Measurements from ENCODE around the gene ADCY5.

The ADCY5 gene

DNA sequence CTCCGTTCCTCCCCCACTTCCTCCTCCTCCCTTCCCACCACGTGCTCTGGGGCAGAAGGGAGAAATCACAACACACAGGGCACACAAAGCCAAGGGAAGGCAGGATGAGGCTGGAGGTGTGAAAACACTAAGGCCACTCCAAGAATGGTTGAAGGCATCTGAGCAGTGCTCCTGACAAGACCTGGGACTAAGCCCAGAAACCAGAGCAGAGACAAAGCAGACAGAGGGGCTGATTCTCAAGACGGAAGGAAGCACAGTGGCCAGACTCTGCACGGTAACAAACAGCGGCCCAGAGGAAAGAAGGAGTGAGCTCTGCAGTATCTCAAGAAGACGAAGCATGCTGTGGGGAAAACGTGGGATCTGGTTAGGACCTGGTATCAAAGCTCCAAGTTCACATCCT lies 78.1 kb downstream of the ADCY5 start:
- Histone ChIP-seq H3K56ac (ENCODE audit: low read length) (no peak overlapping the region), H2AK5ac (ENCODE audit: low read length) (no peak overlapping the region), H3K27me3 (ENCODE audit: insufficient read depth, low read length, poor library complexity) (no peaks in the 10 kb centered on the region), H2BK5ac (ENCODE audit: low read length) (no peak overlapping the region), H3K36me3 (ENCODE audit: control insufficient read depth, insufficient read depth, low read length) (no peaks in the 10 kb centered on the region), H3K4ac (ENCODE audit: low read depth, low read length) (no peak overlapping the region), H3K18ac (ENCODE audit: low read length) (no peak overlapping the region), H3K27ac (ENCODE audit: low read depth, low read length) (no peak overlapping the region), H3K79me1 (ENCODE audit: low read length) (no peaks in the 10 kb centered on the region), H4K5ac (ENCODE audit: low read length) (no peak overlapping the region), H3K9ac (ENCODE audit: low read length) (no peak overlapping the region), H2BK15ac (replicated peaks; ENCODE audit: low read depth) (no peak overlapping the region), H3K23ac (ENCODE audit: low read length) (no peak overlapping the region), H3K4me3 (ENCODE audit: low read length) (no peak overlapping the region), H3K79me2 (ENCODE audit: control insufficient read depth, insufficient read depth, low read length) (no peaks in the 10 kb centered on the region), H4K8ac (ENCODE audit: low read depth, low read length) (no peak overlapping the region), H3K4me2 (ENCODE audit: low read length) (no peak overlapping the region), H3K4me1 (ENCODE audit: control insufficient read depth, low read depth, low read length) (no peaks in the 10 kb centered on the region), H2BK120ac (ENCODE audit: low read depth, low read length) (no peak overlapping the region)
- WGBS (ENCODE audit: extremely low coverage, insufficient coverage, low lambda C conversion rate) = no CpG with 5 or more reads among the region's 7 CpGs
- DNase-seq = no peak

DNA sequence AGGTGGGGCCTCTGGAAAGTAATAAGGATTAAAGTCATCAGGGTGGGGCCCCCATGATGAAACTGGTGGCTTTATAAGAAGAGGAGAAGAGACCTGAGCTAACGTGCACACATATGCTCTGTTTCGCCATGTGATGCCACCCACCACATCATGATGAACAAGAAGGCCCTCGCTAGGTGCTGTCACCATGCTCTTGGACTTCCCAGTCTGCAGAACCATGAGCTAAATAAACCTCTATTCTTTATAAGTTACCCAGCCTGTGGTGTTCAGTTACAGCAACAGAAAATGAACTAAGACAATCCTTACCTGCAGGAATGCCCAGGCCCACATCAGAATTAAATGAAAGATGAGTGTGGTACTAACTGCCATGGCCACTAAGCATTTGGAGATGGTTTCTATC lies 79.8 kb downstream of the ADCY5 start:
- no peak overlapping the region for H3K4ac ChIP-seq (ENCODE audit: low read depth, low read length)
- no peak overlapping the region for H2AK5ac ChIP-seq (ENCODE audit: low read length)
- no peak overlapping the region for H2BK5ac ChIP-seq (ENCODE audit: low read length)
- no peak overlapping the region for H3K27ac ChIP-seq (ENCODE audit: low read depth, low read length)
- no peak overlapping the region for H4K8ac ChIP-seq (ENCODE audit: low read depth, low read length)
- H3K23ac ChIP-seq (ENCODE audit: low read length) = no peak overlapping the region
- no peak overlapping the region for H2BK15ac ChIP-seq (replicated peaks; ENCODE audit: low read depth)
- WGBS (ENCODE audit: extremely low coverage, insufficient coverage, low lambda C conversion rate) = no CpG with 5 or more reads among the region's 3 CpGs
- H3K56ac ChIP-seq (ENCODE audit: low read length) = no peak overlapping the region
- H3K4me1 ChIP-seq (ENCODE audit: control insufficient read depth, low read depth, low read length) = no peaks in the 10 kb centered on the region
- H3K27me3 ChIP-seq (ENCODE audit: insufficient read depth, low read length, poor library complexity) = no peaks in the 10 kb centered on the region
- no peak overlapping the region for H4K5ac ChIP-seq (ENCODE audit: low read length)
- DNase-seq = no peak
- H3K4me3 ChIP-seq (ENCODE audit: low read length) = no peak overlapping the region
- H3K9ac ChIP-seq (ENCODE audit: low read length) = no peak overlapping the region
- H2BK120ac ChIP-seq (ENCODE audit: low read depth, low read length) = no peak overlapping the region
- no peak overlapping the region for H3K18ac ChIP-seq (ENCODE audit: low read length)
- H3K79me1 ChIP-seq (ENCODE audit: low read length) = no peaks in the 10 kb centered on the region
- no peaks in the 10 kb centered on the region for H3K79me2 ChIP-seq (ENCODE audit: control insufficient read depth, insufficient read depth, low read length)
- H3K4me2 ChIP-seq (ENCODE audit: low read length) = no peak overlapping the region
- H3K36me3 ChIP-seq (ENCODE audit: control insufficient read depth, insufficient read depth, low read length) = no peaks in the 10 kb centered on the region

DNA sequence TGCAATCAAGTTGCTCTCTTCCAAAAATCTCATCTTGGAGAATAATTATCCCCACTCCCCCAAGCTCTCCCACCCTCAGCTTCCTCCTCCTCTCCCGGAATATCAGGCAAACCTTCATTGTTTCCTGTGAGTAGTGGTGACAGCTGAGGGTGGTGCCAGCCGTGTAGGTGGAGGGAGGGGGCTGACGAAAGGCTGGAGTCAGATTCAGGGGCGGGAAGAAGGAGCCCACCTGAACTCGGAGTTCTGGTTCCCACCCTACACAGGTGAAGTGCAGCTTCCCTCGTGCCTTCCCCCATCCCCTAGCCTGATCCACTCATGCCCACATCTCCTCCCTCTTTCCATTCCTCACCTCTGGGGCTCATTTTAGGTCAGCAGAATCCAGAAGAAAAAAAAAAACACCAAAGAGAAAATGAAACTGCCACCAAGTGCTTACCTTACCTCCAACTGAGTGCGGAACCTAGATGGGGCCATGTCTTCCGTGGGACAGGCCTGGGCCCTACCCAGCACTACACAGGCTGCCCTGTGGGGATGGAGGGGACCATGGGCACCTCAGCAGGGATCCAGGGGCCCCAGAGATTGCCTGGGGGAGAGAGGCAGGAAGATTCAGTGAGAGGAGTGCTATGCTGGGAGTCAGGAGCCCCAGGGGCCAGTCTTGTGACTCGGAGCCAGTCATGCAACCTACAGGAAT lies 81.3 kb downstream of the ADCY5 start:
- Histone ChIP-seq H3K18ac (ENCODE audit: low read length) (no peak overlapping the region), H2AK5ac (ENCODE audit: low read length) (no peak overlapping the region), H2BK15ac (replicated peaks; ENCODE audit: low read depth) (no peak overlapping the region), H3K56ac (ENCODE audit: low read length) (no peak overlapping the region), H3K36me3 (ENCODE audit: control insufficient read depth, insufficient read depth, low read length) (no peaks in the 10 kb centered on the region), H3K23ac (ENCODE audit: low read length) (no peak overlapping the region), H4K5ac (ENCODE audit: low read length) (no peak overlapping the region), H3K4me2 (ENCODE audit: low read length) (no peak overlapping the region), H3K4ac (ENCODE audit: low read depth, low read length) (no peak overlapping the region), H3K9ac (ENCODE audit: low read length) (no peak overlapping the region), H3K27me3 (ENCODE audit: insufficient read depth, low read length, poor library complexity) (no peaks in the 10 kb centered on the region), H2BK5ac (ENCODE audit: low read length) (no peak overlapping the region), H3K79me2 (ENCODE audit: control insufficient read depth, insufficient read depth, low read length) (no peaks in the 10 kb centered on the region), H4K8ac (ENCODE audit: low read depth, low read length) (no peak overlapping the region), H2BK120ac (ENCODE audit: low read depth, low read length) (no peak overlapping the region), H3K4me3 (ENCODE audit: low read length) (no peak overlapping the region), H3K79me1 (ENCODE audit: low read length) (no peaks in the 10 kb centered on the region), H3K4me1 (ENCODE audit: control insufficient read depth, low read depth, low read length) (no peaks in the 10 kb centered on the region), H3K27ac (ENCODE audit: low read depth, low read length) (no peak overlapping the region)
- no CpG with 5 or more reads among the region's 9 CpGs for WGBS (ENCODE audit: extremely low coverage, insufficient coverage, low lambda C conversion rate)
- no peak for DNase-seq

DNA sequence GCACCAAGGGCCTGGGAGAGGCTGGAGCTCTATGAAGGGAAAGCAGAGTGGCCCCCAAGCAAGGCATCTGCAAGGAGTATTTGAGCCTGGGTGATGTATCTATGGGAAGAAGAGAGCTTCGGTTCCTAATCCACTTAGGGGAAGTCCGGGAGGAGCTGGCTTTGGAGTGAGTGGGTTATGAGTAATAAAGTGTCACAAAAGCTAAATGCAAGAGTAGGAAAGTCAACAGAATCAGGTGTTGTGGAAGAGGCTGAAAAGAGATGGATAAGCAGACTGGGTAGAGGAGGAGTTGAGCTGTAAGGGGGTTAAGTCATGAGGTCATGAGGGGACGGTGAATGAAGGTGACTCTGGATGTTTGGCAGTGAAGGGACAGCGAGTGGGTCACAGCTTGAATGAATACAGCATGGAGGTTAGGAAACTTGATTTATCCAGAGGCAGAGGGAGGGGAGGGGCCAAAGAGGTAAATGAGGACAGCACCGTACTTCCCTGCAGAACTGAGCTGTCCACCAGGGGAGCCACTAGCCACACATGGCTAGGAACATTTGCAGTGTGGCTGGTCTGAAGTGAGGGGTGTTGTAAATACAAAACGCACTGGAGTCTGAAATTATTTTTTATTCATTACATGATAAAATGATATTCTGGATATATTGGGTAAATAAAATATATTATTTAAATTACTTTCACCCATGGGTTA lies 83.3 kb downstream of the ADCY5 start:
- H3K56ac ChIP-seq (ENCODE audit: low read length) = no peak overlapping the region
- H3K4me2 ChIP-seq (ENCODE audit: low read length) = no peak overlapping the region
- no peaks in the 10 kb centered on the region for H3K36me3 ChIP-seq (ENCODE audit: control insufficient read depth, insufficient read depth, low read length)
- H3K4me1 ChIP-seq (ENCODE audit: control insufficient read depth, low read depth, low read length) = no peaks in the 10 kb centered on the region
- no peak overlapping the region for H2AK5ac ChIP-seq (ENCODE audit: low read length)
- H3K27me3 ChIP-seq (ENCODE audit: insufficient read depth, low read length, poor library complexity) = no peaks in the 10 kb centered on the region
- no peak overlapping the region for H3K4ac ChIP-seq (ENCODE audit: low read depth, low read length)
- no peak overlapping the region for H2BK120ac ChIP-seq (ENCODE audit: low read depth, low read length)
- no peak overlapping the region for H3K9ac ChIP-seq (ENCODE audit: low read length)
- no peak overlapping the region for H3K18ac ChIP-seq (ENCODE audit: low read length)
- H4K5ac ChIP-seq (ENCODE audit: low read length) = no peak overlapping the region
- H3K79me1 ChIP-seq (ENCODE audit: low read length) = no peaks in the 10 kb centered on the region
- no peak overlapping the region for H4K8ac ChIP-seq (ENCODE audit: low read depth, low read length)
- WGBS (ENCODE audit: extremely low coverage, insufficient coverage, low lambda C conversion rate) = no CpG with 5 or more reads among the region's 6 CpGs
- H3K4me3 ChIP-seq (ENCODE audit: low read length) = no peak overlapping the region
- H2BK15ac ChIP-seq (replicated peaks; ENCODE audit: low read depth) = no peak overlapping the region
- DNase-seq = peak; percentile 71
- H2BK5ac ChIP-seq (ENCODE audit: low read length) = no peak overlapping the region
- H3K23ac ChIP-seq (ENCODE audit: low read length) = no peak overlapping the region
- H3K79me2 ChIP-seq (ENCODE audit: control insufficient read depth, insufficient read depth, low read length) = no peaks in the 10 kb centered on the region
- no peak overlapping the region for H3K27ac ChIP-seq (ENCODE audit: low read depth, low read length)

DNA sequence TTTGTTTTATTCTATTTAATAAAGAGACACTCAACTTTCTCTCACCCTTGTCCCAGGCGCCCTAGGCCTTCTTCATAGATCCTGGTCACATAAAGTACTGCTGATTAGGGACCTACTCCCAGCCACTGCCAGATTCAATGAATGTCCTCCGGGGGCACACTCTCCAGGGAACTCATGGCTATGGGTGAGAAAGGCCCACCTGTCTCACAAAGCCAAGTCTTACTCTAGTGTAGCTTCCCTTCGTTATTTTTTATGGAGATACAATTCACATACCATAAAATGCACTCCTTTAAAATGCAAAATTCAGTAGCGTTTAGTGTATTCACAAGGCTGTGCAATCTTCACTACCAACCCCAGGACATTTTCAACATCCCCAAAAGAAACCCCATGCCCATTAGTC lies 87.8 kb downstream of the ADCY5 start:
- no CpG with 5 or more reads among the region's 4 CpGs for WGBS (ENCODE audit: extremely low coverage, insufficient coverage, low lambda C conversion rate)
- no peak overlapping the region for H4K8ac ChIP-seq (ENCODE audit: low read depth, low read length)
- H3K36me3 ChIP-seq (ENCODE audit: control insufficient read depth, insufficient read depth, low read length) = no peaks in the 10 kb centered on the region
- no peak overlapping the region for H2AK5ac ChIP-seq (ENCODE audit: low read length)
- H3K18ac ChIP-seq (ENCODE audit: low read length) = no peak overlapping the region
- no peak overlapping the region for H3K27ac ChIP-seq (ENCODE audit: low read depth, low read length)
- no peak overlapping the region for H3K56ac ChIP-seq (ENCODE audit: low read length)
- no peak overlapping the region for H3K4me3 ChIP-seq (ENCODE audit: low read length)
- no peak overlapping the region for H2BK15ac ChIP-seq (replicated peaks; ENCODE audit: low read depth)
- H3K27me3 ChIP-seq (ENCODE audit: insufficient read depth, low read length, poor library complexity) = no peaks in the 10 kb centered on the region
- H3K4me1 ChIP-seq (ENCODE audit: control insufficient read depth, low read depth, low read length) = no peaks in the 10 kb centered on the region
- H3K79me2 ChIP-seq (ENCODE audit: control insufficient read depth, insufficient read depth, low read length) = no peaks in the 10 kb centered on the region
- H4K5ac ChIP-seq (ENCODE audit: low read length) = no peak overlapping the region
- no peak overlapping the region for H3K23ac ChIP-seq (ENCODE audit: low read length)
- no peak overlapping the region for H3K9ac ChIP-seq (ENCODE audit: low read length)
- H2BK120ac ChIP-seq (ENCODE audit: low read depth, low read length) = no peak overlapping the region
- H3K4me2 ChIP-seq (ENCODE audit: low read length) = no peak overlapping the region
- DNase-seq = peak; percentile 36
- H2BK5ac ChIP-seq (ENCODE audit: low read length) = no peak overlapping the region
- no peaks in the 10 kb centered on the region for H3K79me1 ChIP-seq (ENCODE audit: low read length)
- no peak overlapping the region for H3K4ac ChIP-seq (ENCODE audit: low read depth, low read length)

DNA sequence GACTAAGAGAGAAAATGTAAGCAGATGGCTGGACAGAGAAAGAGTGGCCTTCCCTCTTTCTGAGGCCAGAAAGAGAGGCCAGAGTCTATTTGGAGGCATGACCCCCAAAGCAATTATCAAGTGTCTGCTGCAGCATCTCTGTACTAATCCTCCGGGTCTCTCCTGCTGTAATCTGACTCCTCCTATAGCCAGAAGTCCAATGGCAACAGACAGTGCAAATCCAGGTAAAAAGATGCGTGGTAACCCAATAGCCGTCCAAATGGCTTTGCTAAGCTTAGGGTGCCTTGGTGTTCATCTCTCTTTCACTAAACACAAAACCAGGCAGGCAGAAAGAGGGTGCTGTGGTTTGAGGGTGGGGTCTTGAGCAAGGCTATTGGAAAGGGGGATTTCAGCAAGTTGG lies 91.6 kb downstream of the ADCY5 start:
- Histone ChIP-seq H3K4ac (ENCODE audit: low read depth, low read length) (no peak overlapping the region), H3K56ac (ENCODE audit: low read length) (no peak overlapping the region), H3K79me2 (ENCODE audit: control insufficient read depth, insufficient read depth, low read length) (no peaks in the 10 kb centered on the region), H2BK15ac (replicated peaks; ENCODE audit: low read depth) (no peak overlapping the region), H3K4me3 (ENCODE audit: low read length) (no peak overlapping the region), H3K27me3 (ENCODE audit: insufficient read depth, low read length, poor library complexity) (no peaks in the 10 kb centered on the region), H3K27ac (ENCODE audit: low read depth, low read length) (no peak overlapping the region), H3K4me1 (ENCODE audit: control insufficient read depth, low read depth, low read length) (no peaks in the 10 kb centered on the region), H3K79me1 (ENCODE audit: low read length) (no peaks in the 10 kb centered on the region), H3K9ac (ENCODE audit: low read length) (no peak overlapping the region), H3K4me2 (ENCODE audit: low read length) (no peak overlapping the region), H2BK120ac (ENCODE audit: low read depth, low read length) (no peak overlapping the region), H3K18ac (ENCODE audit: low read length) (no peak overlapping the region), H2BK5ac (ENCODE audit: low read length) (no peak overlapping the region), H3K36me3 (ENCODE audit: control insufficient read depth, insufficient read depth, low read length) (no peaks in the 10 kb centered on the region), H4K8ac (ENCODE audit: low read depth, low read length) (no peak overlapping the region), H2AK5ac (ENCODE audit: low read length) (no peak overlapping the region), H3K23ac (ENCODE audit: low read length) (no peak overlapping the region), H4K5ac (ENCODE audit: low read length) (no peak overlapping the region)
- DNase-seq = no peak
- WGBS (ENCODE audit: extremely low coverage, insufficient coverage, low lambda C conversion rate) = no CpG with 5 or more reads among the region's 3 CpGs
